ENCODE data around the gene RPP40.

- no peak for TF ChIP-seq SOX5 (CRISPR knock-in tag; IDR thresholded peaks at IDR 0.05; ENCODE audit: borderline replicate concordance)
- TF ChIP-seq, protein P1, sequence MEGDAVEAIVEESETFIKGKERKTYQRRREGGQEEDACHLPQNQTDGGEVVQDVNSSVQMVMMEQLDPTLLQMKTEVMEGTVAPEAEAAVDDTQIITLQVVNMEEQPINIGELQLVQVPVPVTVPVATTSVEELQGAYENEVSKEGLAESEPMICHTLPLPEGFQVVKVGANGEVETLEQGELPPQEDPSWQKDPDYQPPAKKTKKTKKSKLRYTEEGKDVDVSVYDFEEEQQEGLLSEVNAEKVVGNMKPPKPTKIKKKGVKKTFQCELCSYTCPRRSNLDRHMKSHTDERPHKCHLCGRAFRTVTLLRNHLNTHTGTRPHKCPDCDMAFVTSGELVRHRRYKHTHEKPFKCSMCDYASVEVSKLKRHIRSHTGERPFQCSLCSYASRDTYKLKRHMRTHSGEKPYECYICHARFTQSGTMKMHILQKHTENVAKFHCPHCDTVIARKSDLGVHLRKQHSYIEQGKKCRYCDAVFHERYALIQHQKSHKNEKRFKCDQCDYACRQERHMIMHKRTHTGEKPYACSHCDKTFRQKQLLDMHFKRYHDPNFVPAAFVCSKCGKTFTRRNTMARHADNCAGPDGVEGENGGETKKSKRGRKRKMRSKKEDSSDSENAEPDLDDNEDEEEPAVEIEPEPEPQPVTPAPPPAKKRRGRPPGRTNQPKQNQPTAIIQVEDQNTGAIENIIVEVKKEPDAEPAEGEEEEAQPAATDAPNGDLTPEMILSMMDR (CRISPR knock-in tag; IDR thresholded peaks at IDR 0.05), result no peak
- TF ChIP-seq ZFP1 (CRISPR knock-in tag; IDR thresholded peaks at IDR 0.05), result no peak
- no peak for TF ChIP-seq ZMAT3 (CRISPR knock-in tag; conservative IDR thresholded peaks at IDR 0.05)
- TF ChIP-seq, protein P2, sequence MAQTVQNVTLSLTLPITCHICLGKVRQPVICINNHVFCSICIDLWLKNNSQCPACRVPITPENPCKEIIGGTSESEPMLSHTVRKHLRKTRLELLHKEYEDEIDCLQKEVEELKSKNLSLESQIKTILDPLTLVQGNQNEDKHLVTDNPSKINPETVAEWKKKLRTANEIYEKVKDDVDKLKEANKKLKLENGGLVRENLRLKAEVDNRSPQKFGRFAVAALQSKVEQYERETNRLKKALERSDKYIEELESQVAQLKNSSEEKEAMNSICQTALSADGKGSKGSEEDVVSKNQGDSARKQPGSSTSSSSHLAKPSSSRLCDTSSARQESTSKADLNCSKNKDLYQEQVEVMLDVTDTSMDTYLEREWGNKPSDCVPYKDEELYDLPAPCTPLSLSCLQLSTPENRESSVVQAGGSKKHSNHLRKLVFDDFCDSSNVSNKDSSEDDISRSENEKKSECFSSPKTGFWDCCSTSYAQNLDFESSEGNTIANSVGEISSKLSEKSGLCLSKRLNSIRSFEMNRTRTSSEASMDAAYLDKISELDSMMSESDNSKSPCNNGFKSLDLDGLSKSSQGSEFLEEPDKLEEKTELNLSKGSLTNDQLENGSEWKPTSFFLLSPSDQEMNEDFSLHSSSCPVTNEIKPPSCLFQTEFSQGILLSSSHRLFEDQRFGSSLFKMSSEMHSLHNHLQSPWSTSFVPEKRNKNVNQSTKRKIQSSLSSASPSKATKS (CRISPR knock-in tag; IDR thresholded peaks at IDR 0.05), result no peak
- TF ChIP-seq ZFX (CRISPR knock-in tag; IDR thresholded peaks at IDR 0.05; ENCODE audit: low read depth), result no peak
- TF ChIP-seq, protein P3, sequence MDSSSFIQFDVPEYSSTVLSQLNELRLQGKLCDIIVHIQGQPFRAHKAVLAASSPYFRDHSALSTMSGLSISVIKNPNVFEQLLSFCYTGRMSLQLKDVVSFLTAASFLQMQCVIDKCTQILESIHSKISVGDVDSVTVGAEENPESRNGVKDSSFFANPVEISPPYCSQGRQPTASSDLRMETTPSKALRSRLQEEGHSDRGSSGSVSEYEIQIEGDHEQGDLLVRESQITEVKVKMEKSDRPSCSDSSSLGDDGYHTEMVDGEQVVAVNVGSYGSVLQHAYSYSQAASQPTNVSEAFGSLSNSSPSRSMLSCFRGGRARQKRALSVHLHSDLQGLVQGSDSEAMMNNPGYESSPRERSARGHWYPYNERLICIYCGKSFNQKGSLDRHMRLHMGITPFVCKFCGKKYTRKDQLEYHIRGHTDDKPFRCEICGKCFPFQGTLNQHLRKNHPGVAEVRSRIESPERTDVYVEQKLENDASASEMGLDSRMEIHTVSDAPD (CRISPR knock-in tag; IDR thresholded peaks at IDR 0.05), result no peak
- TF ChIP-seq ZNF512 (CRISPR knock-in tag; IDR thresholded peaks at IDR 0.05), result no peak
- no peak for TF ChIP-seq FOXK2 (IDR thresholded peaks at IDR 0.05)
- no peak for TF ChIP-seq PHB2 (IDR thresholded peaks at IDR 0.05; ENCODE audit: partially characterized antibody)
Observed at GRCh38 chr6:4981761-4982160, 22.1 kb downstream of the RPP40 start.
